Panc1 (cell line): ENCODE measurements around the gene CLEC4M. TPM values are rescaled to one million over a fixed set of nuclear protein-coding genes. Genes with fewer than 3 reads are reported as not detected.
"Not testable (repeated sequence)": the region's sequence is repeated elsewhere in the genome, so short reads cannot be mapped to it uniquely, and the experiment has no call there.

Experiments
- ATAC-seq: fragments of 200-7000 bp; cut with Tn5 transposase; 2 replicates; pipeline ENCODE4 v1.9.1; 2020; ENCODE audit warnings: mild to moderate bottlenecking, moderate library complexity
- BruUV-seq: library from RNA; stranded (reverse); fragments of 400-500 nt; replicated peaks from 2 replicates; lab custom pipeline; 2021; lab: Mats Ljungman, UMichigan
- CTCF ChIA-PET: fragments of 300-600 bp; sonication (Branson Sonifier 250); formaldehyde crosslinking; loops from one replicate; lab custom pipeline; 2022; ENCODE audit warnings: antibody characterized with exemption; lab: Charles Lee
- POLR2A ChIA-PET: fragments of 300-600 bp; sonication (Branson Sonifier 250); formaldehyde crosslinking; loops from one replicate; lab custom pipeline; 2022; ENCODE audit warnings: antibody characterized with exemption; lab: Charles Lee
- DNase-seq: peaks from one replicate; pipeline ENCODE4 v3.0.0-alpha.2; 2010; ENCODE audit warnings: low read depth, low spot score
- H3K27ac ChIP-seq: 2 replicates; pipeline ENCODE4 v1.5.1; 2011; ENCODE audit warnings: mild to moderate bottlenecking, low read length, inconsistent platforms
- H3K27me3 ChIP-seq: fragments of 200-500 bp; sonication (Bioruptor generic); 2 replicates; pipeline ENCODE4 v1.6.0; 2014; ENCODE audit warnings: low read length, inconsistent platforms; ENCODE audit not compliant: control insufficient read depth, insufficient read depth
- H3K36me3 ChIP-seq: fragments of 200-500 bp; sonication (Bioruptor generic); 2 replicates; pipeline ENCODE4 v1.5.1; 2014; ENCODE audit warnings: inconsistent platforms, mild to moderate bottlenecking, low read length, moderate library complexity; ENCODE audit not compliant: control insufficient read depth, insufficient read depth
- H3K4me1 ChIP-seq: 2 replicates; pipeline ENCODE4 v1.5.1; 2011; ENCODE audit warnings: inconsistent platforms, mild to moderate bottlenecking, low read length, moderate library complexity; ENCODE audit not compliant: control insufficient read depth, insufficient read depth
- H3K4me3 ChIP-seq, 2 experiments: 2 replicates each; pipeline ENCODE4 v1.5.1; 2011 to 2012; ENCODE audit warnings: low read depth in 2 of 2, low read length in 2 of 2, mild to moderate bottlenecking in 2 of 2, inconsistent platforms in 1 of 2, moderate library complexity in 1 of 2
- H3K9me3 ChIP-seq: fragments of 200-500 bp; sonication (Bioruptor generic); 2 replicates; pipeline ENCODE4 v1.5.1; 2014; ENCODE audit warnings: low read depth, mild to moderate bottlenecking, inconsistent platforms, low read length, moderate library complexity; ENCODE audit not compliant: control insufficient read depth, insufficient read depth
- POLR2AphosphoS5 ChIP-seq: IDR thresholded peaks from 2 replicates; pipeline ENCODE4 v1.6.1; 2012; ENCODE audit warnings: mild to moderate bottlenecking, low read depth, low read length, moderate library complexity
- SIN3A ChIP-seq: IDR thresholded peaks from 2 replicates; pipeline ENCODE4 v1.6.1; 2012; ENCODE audit warnings: low read depth, mild to moderate bottlenecking, low read length, moderate library complexity, borderline replicate concordance; ENCODE audit not compliant: insufficient read depth
- TCF7L2 ChIP-seq: IDR thresholded peaks from 2 replicates; pipeline ENCODE4 v1.6.1; 2011; ENCODE audit warnings: mild to moderate bottlenecking, low read depth, low read length, inconsistent platforms
- in situ Hi-C: cut with HindIII; loops from 2 replicates; pipeline ENCODE4 v1.10.0; 2016; ENCODE audit warnings: low sequenced_read_pairs, low pct_unique_long_range_greater_than_20kb
- intact Hi-C: fragments of 100-400 bp; cut with micrococcal nuclease; formaldehyde crosslinking; loops from one replicate; pipeline ENCODE4 v1.10.0; 2022; ENCODE audit not compliant: unreplicated experiment
- total RNA-seq: library from RNA; stranded (reverse); gene quantifications from one replicate; pipeline ENCODE4 v1.2.1, GENCODE V29; 2021; ENCODE audit not compliant: unreplicated experiment
- TF ChIP-seq, protein P1 (sequence below), 2 experiments: IDR thresholded peaks; 2 replicates each; pipeline ENCODE4 v1.6.1; 2011 to 2012; ENCODE audit warnings: low read depth in 2 of 2, control low read depth in 1 of 2, low read length in 1 of 2, mild to moderate bottlenecking in 1 of 2, moderate library complexity in 1 of 2; ENCODE audit not compliant: insufficient read depth in 1 of 2
- TF ChIP-seq, protein P2 (sequence below): fragments of 450-650 bp; IDR thresholded peaks from 2 replicates; pipeline ENCODE4 v1.5.1; 2017; ENCODE audit warnings: mild to moderate bottlenecking

CLEC4M gene
- total RNA-seq, 1 experiment from 2014 or later, result not detected

DNA sequence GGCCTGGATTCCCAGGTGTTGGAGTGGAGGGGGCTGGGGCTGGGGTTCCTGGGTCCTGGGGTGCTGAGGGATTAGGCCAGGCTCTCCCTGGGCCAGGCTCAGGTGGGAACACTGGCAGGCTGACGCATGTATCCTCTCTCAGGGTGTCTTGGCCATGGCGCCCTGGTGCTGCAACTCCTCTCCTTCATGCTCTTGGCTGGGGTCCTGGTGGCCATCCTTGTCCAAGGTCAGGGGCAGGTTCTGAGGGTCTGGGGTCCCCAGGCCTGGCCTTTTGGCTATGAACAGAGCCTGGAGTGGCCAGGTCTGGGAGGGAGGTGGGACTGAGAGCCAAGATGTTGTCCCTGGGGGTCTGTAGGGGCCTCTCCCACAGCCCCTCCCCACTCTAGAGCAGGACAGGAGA is 2.0 kb downstream of the CLEC4M start:
- H3K4me1 ChIP-seq, CTCF ChIA-PET, DNase-seq, in situ Hi-C loops, H3K9me3 ChIP-seq, H3K36me3 ChIP-seq, intact Hi-C loops, H3K27me3 ChIP-seq, POLR2A ChIA-PET, BruUV-seq, H3K27ac ChIP-seq, H3K4me3 ChIP-seq, ATAC-seq: not testable (repeated sequence)

GRCh38 chr19:7766535-7766934 is 3.5 kb downstream of the CLEC4M start:
- intact Hi-C loops (no loop called here), in situ Hi-C loops (no loop called here)
- Histone ChIP-seq H3K9me3 (no peaks in the 10 kb centered on the region), H3K36me3 (no peaks in the 10 kb centered on the region), H3K27ac (no peak overlapping the region), H3K4me1 (no peaks in the 10 kb centered on the region), H3K27me3 (no peaks in the 10 kb centered on the region), H3K4me3 (no peak overlapping the region)
- CTCF ChIA-PET, result no interaction called here
- TF ChIP-seq, protein P1, sequence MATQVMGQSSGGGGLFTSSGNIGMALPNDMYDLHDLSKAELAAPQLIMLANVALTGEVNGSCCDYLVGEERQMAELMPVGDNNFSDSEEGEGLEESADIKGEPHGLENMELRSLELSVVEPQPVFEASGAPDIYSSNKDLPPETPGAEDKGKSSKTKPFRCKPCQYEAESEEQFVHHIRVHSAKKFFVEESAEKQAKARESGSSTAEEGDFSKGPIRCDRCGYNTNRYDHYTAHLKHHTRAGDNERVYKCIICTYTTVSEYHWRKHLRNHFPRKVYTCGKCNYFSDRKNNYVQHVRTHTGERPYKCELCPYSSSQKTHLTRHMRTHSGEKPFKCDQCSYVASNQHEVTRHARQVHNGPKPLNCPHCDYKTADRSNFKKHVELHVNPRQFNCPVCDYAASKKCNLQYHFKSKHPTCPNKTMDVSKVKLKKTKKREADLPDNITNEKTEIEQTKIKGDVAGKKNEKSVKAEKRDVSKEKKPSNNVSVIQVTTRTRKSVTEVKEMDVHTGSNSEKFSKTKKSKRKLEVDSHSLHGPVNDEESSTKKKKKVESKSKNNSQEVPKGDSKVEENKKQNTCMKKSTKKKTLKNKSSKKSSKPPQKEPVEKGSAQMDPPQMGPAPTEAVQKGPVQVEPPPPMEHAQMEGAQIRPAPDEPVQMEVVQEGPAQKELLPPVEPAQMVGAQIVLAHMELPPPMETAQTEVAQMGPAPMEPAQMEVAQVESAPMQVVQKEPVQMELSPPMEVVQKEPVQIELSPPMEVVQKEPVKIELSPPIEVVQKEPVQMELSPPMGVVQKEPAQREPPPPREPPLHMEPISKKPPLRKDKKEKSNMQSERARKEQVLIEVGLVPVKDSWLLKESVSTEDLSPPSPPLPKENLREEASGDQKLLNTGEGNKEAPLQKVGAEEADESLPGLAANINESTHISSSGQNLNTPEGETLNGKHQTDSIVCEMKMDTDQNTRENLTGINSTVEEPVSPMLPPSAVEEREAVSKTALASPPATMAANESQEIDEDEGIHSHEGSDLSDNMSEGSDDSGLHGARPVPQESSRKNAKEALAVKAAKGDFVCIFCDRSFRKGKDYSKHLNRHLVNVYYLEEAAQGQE (IDR thresholded peaks at IDR 0.05; ENCODE audit: insufficient read depth in 1 of 2, low read depth in 2 of 2, low read length in 1 of 2), result no peak
- TF ChIP-seq SIN3A (no peak), TCF7L2 (no peak), POLR2AphosphoS5 (no peak)
- TF ChIP-seq, protein P2, sequence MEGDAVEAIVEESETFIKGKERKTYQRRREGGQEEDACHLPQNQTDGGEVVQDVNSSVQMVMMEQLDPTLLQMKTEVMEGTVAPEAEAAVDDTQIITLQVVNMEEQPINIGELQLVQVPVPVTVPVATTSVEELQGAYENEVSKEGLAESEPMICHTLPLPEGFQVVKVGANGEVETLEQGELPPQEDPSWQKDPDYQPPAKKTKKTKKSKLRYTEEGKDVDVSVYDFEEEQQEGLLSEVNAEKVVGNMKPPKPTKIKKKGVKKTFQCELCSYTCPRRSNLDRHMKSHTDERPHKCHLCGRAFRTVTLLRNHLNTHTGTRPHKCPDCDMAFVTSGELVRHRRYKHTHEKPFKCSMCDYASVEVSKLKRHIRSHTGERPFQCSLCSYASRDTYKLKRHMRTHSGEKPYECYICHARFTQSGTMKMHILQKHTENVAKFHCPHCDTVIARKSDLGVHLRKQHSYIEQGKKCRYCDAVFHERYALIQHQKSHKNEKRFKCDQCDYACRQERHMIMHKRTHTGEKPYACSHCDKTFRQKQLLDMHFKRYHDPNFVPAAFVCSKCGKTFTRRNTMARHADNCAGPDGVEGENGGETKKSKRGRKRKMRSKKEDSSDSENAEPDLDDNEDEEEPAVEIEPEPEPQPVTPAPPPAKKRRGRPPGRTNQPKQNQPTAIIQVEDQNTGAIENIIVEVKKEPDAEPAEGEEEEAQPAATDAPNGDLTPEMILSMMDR, result no peak
- ATAC-seq, result no peak
- no TSS peak for BruUV-seq
- POLR2A ChIA-PET, result no interaction called here
- DNase-seq, result no peak

DNA sequence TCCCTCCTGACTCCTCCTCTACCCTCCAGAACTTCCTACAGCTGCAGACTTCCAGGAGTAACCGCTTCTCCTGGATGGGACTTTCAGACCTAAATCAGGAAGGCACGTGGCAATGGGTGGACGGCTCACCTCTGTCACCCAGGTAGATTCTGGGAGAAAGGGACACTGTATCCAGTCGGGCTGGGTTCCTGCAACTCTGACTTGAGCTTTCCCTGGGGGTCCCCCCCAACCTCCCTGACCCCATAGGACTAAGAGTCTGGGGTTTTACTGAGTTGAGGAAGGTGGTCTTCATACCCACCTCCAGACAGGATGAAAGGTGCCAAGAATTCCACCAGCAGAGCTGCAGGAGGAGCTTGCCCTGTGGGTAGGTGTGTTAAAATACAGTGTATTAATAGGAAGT is 4.4 kb downstream of the CLEC4M start:
- Histone ChIP-seq H3K36me3 (no peaks in the 10 kb centered on the region), H3K4me1 (no peaks in the 10 kb centered on the region; the same call in 1 of the 2 replicates), H3K27ac (no peak overlapping the region), H3K27me3 (no peaks in the 10 kb centered on the region), H3K4me3 (no peak overlapping the region), H3K9me3 (no peaks in the 10 kb centered on the region)
- no peak for ATAC-seq
- CTCF ChIA-PET, result interaction anchor here (0.6 kb wide), 1 partner anchor 665 kb away, joined by 5 read pairs; no protein-coding TSS in a partner anchor
- intact Hi-C loops, result no loop called here
- in situ Hi-C loops, result no loop called here
- BruUV-seq, result no TSS peak
- POLR2A ChIA-PET, result no interaction called here
- DNase-seq, result no peak
- TF ChIP-seq TCF7L2 (no peak), POLR2AphosphoS5 (no peak)
- TF ChIP-seq, protein P2, result no peak
